K562 (cell line): ENCODE measurements around the gene MAP4K5.
"Not testable (repeated sequence)": the region's sequence is repeated elsewhere in the genome, so short reads cannot be mapped to it uniquely, and the experiment has no call there.

Source experiments
- CTCF ChIP-seq, 3 experiments: IDR thresholded peaks in 2 of 3; conservative IDR thresholded peaks in 1 of 3; 2 replicates each; pipeline ENCODE4 v1.5.1; 2011 to 2012; ENCODE audit warnings: low read length in 3 of 3, mild to moderate bottlenecking in 3 of 3, control low read depth in 2 of 3, improper control_type of control experiment in 1 of 3, inconsistent platforms in 1 of 3, low read depth in 1 of 3, mixed read lengths in 1 of 3, moderate library complexity in 1 of 3; ENCODE audit not compliant: insufficient read depth in 2 of 3
- IRF9 ChIP-seq: fragments of 450-650 bp; IDR thresholded peaks from 2 replicates; pipeline ENCODE4 v1.6.1; 2016; ENCODE audit warnings: missing biosample characterization, missing genetic modification characterization
- MNT ChIP-seq, 2 experiments: fragments of 450-650 bp; conservative IDR thresholded peaks; 2 replicates each; pipeline ENCODE4 v1.6.1; 2017; ENCODE audit warnings: mild to moderate bottlenecking in 2 of 2, moderate library complexity in 2 of 2
- POLR2A ChIP-seq: fragments of 450-650 bp; conservative IDR thresholded peaks from 2 replicates; pipeline ENCODE4 v1.6.1; 2016
- REST ChIP-seq, 2 experiments: fragments of 450-650 bp; formaldehyde crosslinking in 1 of 2; IDR thresholded peaks; 2 replicates each; pipeline versions ENCODE4 v1.4.0 to v1.6.1; 2014 to 2020; ENCODE audit warnings: mild to moderate bottlenecking in 2 of 2, borderline replicate concordance in 1 of 2, low read depth in 1 of 2
- TBL1XR1 ChIP-seq, 2 experiments: IDR thresholded peaks; 2 replicates each; pipeline ENCODE4 v1.6.1; 2012; ENCODE audit warnings: improper control_type of control experiment in 2 of 2, low read length in 2 of 2, mild to moderate bottlenecking in 1 of 2
- TCF7L2 ChIP-seq: fragments of 150-350 bp; IDR thresholded peaks from 2 replicates; pipeline ENCODE4 v1.6.1; 2016; ENCODE audit warnings: low read depth, mild to moderate bottlenecking, low read length, moderate library complexity
- TRIM25 ChIP-seq: fragments of 450-650 bp; IDR thresholded peaks from 2 replicates; pipeline ENCODE4 v1.7.0; 2016; ENCODE audit warnings: borderline replicate concordance
- XRCC5 ChIP-seq: fragments of 200-400 bp; formaldehyde crosslinking; IDR thresholded peaks from 2 replicates; pipeline ENCODE4 v1.6.1; 2017; ENCODE audit warnings: low read depth, mild to moderate bottlenecking, low read length
- ZHX1 ChIP-seq: fragments of 150-350 bp; conservative IDR thresholded peaks from 2 replicates; pipeline ENCODE4 v1.6.1; 2014; ENCODE audit warnings: low read length
- ZNF184 ChIP-seq: sonication (generic); formaldehyde crosslinking; IDR thresholded peaks from 2 replicates; pipeline ENCODE4 v1.5.0; 2020; ENCODE audit warnings: missing genetic modification reagents
- ZNF717 ChIP-seq: fragments of 250-450 bp; sonication (Bioruptor Pico); IDR thresholded peaks from 2 replicates; pipeline ENCODE4 v1.5.0; 2021

GRCh38 chr14:50507078-50507477, 25.3 kb downstream of the MAP4K5 start:
- TF ChIP-seq TCF7L2; TBL1XR1 (IDR thresholded peaks at IDR 0.05; ENCODE audit: low read length in 2 of 2); MNT (conservative IDR thresholded peaks at IDR 0.05); CTCF (IDR thresholded peaks at IDR 0.05 in 2 of 3, conservative IDR thresholded peaks at IDR 0.05 in 1 of 3; ENCODE audit: insufficient read depth in 2 of 3, low read depth in 1 of 3, low read length in 3 of 3); REST (IDR thresholded peaks at IDR 0.05; ENCODE audit: borderline replicate concordance); REST (CRISPR knock-in tag; IDR thresholded peaks at IDR 0.05; ENCODE audit: low read depth); ZNF184 (CRISPR knock-in tag); XRCC5; ZNF717 (CRISPR knock-in tag); IRF9 (tag); TRIM25; ZHX1; POLR2A: not testable (repeated sequence)
